Neural cell (in vitro differentiated cells): ENCODE data around the gene CRYZ.
"Not testable (repeated sequence)": the region's sequence is repeated elsewhere in the genome, so short reads cannot be mapped to it uniquely, and the experiment has no call there.

Experiments used
- EP300 ChIP-seq: fragments of 450-650 bp; conservative IDR thresholded peaks from 2 replicates; pipeline ENCODE4 v1.6.1; 2014; ENCODE audit warnings: antibody characterized with exemption, mild to moderate bottlenecking, moderate library complexity; ENCODE audit not compliant: poor library complexity, severe bottlenecking
- EZH2 ChIP-seq: fragments of 200-600, 300-800 bp; shearing (Covaris generic), sonication (generic); IDR thresholded peaks from 2 replicates; pipeline ENCODE4 v1.6.1; 2014; ENCODE audit warnings: antibody characterized with exemption, low read length, borderline replicate concordance, mild to moderate bottlenecking; ENCODE audit not compliant: insufficient read depth, poor library complexity, severe bottlenecking
- POLR2AphosphoS5 ChIP-seq: IDR thresholded peaks from 2 replicates; pipeline ENCODE4 v1.6.1; 2012
- RAD21 ChIP-seq: fragments of 450-650 bp; conservative IDR thresholded peaks from 2 replicates; pipeline ENCODE4 v1.6.1; 2014; ENCODE audit warnings: antibody characterized with exemption, mild to moderate bottlenecking, moderate library complexity
- SMC3 ChIP-seq: fragments of 450-650 bp; conservative IDR thresholded peaks from 2 replicates; pipeline ENCODE4 v1.6.1; 2014; ENCODE audit warnings: antibody characterized with exemption, mild to moderate bottlenecking, moderate library complexity; ENCODE audit not compliant: poor library complexity
- TAF1 ChIP-seq: IDR thresholded peaks from 2 replicates; pipeline ENCODE4 v1.6.1; 2012; ENCODE audit warnings: low read depth
- TF ChIP-seq, protein P1 (sequence below): fragments of 450-650 bp; IDR thresholded peaks from 2 replicates; pipeline ENCODE4 v1.5.1; 2014; ENCODE audit warnings: antibody characterized with exemption, mild to moderate bottlenecking, moderate library complexity; ENCODE audit not compliant: poor library complexity, severe bottlenecking

DNA sequence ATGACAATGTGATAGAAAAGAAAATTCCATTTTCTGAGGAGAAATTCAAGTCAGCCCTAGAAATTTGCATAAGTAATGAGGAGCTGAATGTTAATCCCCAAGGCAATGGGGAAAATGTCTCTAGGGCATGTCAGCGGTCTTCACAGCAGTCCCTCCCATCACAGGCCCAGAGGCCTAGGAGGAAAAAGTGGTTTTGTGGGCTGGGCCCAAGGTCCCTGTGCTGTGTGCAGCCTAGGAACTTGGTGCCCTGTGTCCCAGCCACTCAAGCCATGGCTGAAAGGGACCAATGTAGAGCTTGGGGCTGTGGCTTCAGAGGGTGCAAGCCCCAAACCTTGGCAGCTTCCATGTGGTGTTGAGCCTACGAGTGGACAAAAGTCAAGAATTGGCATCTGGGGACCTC lies 23.8 kb upstream of the CRYZ start:
- TF ChIP-seq EP300, EZH2, TAF1, SMC3, POLR2AphosphoS5, RAD21: not testable (repeated sequence)
- TF ChIP-seq, protein P1, sequence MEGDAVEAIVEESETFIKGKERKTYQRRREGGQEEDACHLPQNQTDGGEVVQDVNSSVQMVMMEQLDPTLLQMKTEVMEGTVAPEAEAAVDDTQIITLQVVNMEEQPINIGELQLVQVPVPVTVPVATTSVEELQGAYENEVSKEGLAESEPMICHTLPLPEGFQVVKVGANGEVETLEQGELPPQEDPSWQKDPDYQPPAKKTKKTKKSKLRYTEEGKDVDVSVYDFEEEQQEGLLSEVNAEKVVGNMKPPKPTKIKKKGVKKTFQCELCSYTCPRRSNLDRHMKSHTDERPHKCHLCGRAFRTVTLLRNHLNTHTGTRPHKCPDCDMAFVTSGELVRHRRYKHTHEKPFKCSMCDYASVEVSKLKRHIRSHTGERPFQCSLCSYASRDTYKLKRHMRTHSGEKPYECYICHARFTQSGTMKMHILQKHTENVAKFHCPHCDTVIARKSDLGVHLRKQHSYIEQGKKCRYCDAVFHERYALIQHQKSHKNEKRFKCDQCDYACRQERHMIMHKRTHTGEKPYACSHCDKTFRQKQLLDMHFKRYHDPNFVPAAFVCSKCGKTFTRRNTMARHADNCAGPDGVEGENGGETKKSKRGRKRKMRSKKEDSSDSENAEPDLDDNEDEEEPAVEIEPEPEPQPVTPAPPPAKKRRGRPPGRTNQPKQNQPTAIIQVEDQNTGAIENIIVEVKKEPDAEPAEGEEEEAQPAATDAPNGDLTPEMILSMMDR: not testable (repeated sequence)
